ENCODE measurements around the gene STX8.

DNA sequence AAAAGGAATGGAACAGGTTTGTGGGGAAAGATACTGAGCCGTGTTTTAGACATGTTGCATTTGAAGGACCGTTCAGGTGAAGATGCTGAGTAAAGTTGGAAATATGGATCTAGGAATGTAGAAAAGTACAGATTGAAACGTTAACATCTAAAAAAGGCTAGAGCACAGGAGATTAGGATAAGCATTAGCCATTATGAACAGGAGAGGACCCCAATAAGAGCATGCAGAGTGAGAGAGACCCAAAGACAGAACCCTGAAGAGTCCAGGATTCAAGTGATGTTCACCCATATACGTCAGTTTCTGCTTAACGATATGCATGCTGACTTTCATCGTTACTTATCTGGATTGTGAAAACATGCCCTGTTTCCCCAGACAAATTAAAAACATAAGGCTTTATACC lies 140.5 kb downstream of the STX8 start:
- TF ChIP-seq POLR2A (IDR thresholded peaks at IDR 0.05; ENCODE audit: low read depth, low read length) (no peak), POLR2AphosphoS5 (IDR thresholded peaks at IDR 0.05; ENCODE audit: low read depth, low read length) (no peak), SPI1 (IDR thresholded peaks at IDR 0.05; ENCODE audit: low read depth, low read length) (no peak), TAF1 (IDR thresholded peaks at IDR 0.05; ENCODE audit: low read depth, low read length) (no peak), POU2F2 (IDR thresholded peaks at IDR 0.05; ENCODE audit: low read depth, low read length) (no peak), PAX5 (IDR thresholded peaks at IDR 0.05; ENCODE audit: insufficient read depth, low read length, severe bottlenecking) (no peak)

Data from GM12891 (cell line).